ENCODE results near the gene FEM1A.
"Not testable (repeated sequence)": the region's sequence is repeated elsewhere in the genome, so short reads cannot be mapped to it uniquely, and the experiment has no call there.

The FEM1A gene

DNA sequence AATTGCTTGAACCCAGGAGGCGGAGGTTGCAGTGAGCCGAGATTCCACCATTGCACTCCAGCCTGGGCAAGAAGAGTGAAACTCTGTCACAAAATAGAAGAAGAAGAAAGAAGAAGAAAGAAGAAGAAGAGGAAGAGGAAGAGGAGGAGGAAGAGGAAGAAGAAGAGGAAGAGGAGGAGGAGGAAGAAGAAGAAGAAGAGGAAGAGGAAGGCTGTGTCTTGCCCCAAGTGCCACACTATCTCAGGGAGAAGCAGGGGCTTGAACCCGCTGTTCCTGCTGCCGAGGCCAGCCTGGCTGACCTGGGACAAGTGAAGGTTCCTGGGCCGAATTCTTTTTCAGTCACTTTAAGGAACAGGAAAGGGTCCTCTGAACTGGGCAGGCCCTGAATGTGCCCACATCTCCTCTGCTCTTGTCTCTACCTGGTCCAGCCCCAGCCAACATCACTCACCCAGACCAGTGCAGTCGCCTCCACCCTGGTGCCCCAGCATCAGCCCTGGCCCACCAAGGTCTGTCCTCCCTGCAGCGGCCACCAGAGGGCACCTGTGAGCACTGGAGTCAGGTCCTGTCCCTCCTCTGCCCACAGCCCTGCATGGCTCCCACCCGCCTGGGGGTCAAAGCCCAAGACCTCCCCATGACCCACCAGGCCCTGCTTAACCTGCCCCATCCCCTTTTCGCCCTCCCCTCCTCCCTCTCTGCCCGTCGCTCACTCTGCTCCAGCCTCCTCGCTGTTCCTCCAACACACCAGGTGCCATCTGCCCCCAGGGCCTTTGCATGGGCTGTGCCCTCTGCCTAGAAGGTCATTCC lies 20.0 kb downstream of the FEM1A start:
- H3K4me1 Mint-ChIP-seq (ENCODE audit: low read depth): peaks cover 91% of the 10 kb centered on the region
- no peaks in the 10 kb centered on the region for H3K27me3 Mint-ChIP-seq
- intact Hi-C loops (cut with micrococcal nuclease): loop anchor here (2.0 kb wide), 1 partner anchor 99 kb away; no protein-coding TSS in a partner anchor
- H3K27ac Mint-ChIP-seq: peak overlapping the region; percentile 100
- H3K36me3 Mint-ChIP-seq (ENCODE audit: low read depth): peaks cover 17% of the 10 kb centered on the region
- H3K9me3 Mint-ChIP-seq: no peaks in the 10 kb centered on the region
- peak overlapping the region; percentile 40 for H3K4me3 Mint-ChIP-seq

DNA sequence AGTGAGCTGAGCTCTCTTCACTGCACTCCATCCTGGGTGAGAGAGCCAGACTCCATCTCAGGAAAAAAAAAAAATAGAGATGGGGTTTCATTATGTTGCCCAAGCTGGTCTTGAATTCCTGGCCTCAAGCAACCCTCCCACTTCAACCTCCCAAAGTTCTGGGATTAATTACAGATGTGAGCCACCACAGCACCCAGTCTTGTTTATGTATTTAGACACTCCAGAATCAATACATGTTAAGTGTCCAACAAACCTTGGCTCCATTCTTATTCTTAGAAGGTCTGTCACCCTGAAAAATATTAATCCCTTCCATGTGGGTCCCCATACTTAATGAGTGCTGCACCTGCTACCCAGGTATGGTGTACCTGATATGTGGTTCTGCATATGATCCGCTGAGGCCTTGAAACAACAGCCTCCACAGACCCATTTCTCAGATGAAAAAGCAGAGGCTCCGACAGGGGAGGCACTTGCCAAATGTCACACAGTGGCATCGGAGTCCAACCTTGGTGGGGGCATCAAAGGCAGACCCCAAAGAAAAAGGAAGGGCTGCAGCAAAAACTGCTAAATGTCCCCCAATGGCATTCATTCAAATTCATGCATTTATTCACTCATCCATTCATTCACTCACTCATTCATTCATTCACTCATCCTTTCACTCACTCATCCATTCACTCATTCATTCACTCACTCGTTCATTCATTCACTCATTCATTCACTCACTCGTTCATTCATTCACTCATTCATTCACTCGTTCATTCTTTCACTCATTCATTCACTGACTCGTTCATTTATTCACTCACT lies 23.3 kb downstream of the FEM1A start:
- intact Hi-C loops (cut with micrococcal nuclease): no loop called here
- Mint-ChIP-seq H3K4me1 (ENCODE audit: low read depth) (peaks cover 70% of the 10 kb centered on the region), H3K9me3 (no peaks in the 10 kb centered on the region), H3K36me3 (ENCODE audit: low read depth) (peaks cover 50% of the 10 kb centered on the region), H3K4me3 (peak overlapping the region; percentile 76), H3K27ac (peak overlapping the region; percentile 80), H3K27me3 (no peaks in the 10 kb centered on the region)

DNA sequence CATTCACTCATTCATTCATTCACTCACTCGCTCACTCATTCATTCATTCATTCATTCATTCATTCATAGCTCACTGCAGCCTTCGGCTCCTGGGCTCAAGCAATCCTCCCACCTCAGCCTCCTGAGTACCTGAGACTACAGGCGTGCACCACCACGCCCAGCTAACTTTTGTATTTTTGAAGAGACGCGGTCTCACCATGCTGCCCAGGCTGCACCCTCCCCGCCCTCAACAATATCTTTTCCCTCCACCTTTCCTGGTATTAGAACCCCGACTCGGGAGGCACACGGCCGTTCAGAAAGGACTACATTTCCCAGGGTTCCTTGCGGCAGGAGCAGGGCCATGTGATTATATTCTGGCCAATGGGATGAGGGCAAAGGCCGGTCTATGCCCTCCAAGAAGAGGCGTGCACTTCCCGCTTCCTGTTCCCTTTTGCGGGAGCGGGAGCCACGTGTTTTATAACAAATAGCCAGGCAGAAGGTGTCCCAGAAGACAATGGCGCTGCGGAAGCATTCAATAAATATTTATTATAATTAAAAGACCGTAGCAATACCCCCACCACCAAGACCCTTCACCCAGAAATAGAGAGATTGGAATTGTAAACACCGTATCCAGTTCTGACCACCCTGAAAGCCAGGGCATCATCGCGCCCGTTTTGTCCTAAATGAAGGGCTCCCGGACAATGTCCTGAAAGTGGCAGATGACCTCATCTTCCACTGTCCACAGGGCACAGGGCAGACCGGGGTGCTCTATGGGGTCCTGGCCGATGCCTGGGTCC lies 24.1 kb downstream of the FEM1A start:
- Mint-ChIP-seq H3K9me3 (no peaks in the 10 kb centered on the region), H3K4me1 (ENCODE audit: low read depth) (peaks cover 62% of the 10 kb centered on the region), H3K36me3 (ENCODE audit: low read depth) (peaks cover 58% of the 10 kb centered on the region), H3K27ac (peak overlapping the region; percentile 80), H3K27me3 (no peaks in the 10 kb centered on the region), H3K4me3 (peak overlapping the region; percentile 76)
- intact Hi-C loops (cut with micrococcal nuclease): loop anchor here (2.0 kb wide), 1 partner anchor 15 kb away; the partner anchor contains the start of gene TICAM1

DNA sequence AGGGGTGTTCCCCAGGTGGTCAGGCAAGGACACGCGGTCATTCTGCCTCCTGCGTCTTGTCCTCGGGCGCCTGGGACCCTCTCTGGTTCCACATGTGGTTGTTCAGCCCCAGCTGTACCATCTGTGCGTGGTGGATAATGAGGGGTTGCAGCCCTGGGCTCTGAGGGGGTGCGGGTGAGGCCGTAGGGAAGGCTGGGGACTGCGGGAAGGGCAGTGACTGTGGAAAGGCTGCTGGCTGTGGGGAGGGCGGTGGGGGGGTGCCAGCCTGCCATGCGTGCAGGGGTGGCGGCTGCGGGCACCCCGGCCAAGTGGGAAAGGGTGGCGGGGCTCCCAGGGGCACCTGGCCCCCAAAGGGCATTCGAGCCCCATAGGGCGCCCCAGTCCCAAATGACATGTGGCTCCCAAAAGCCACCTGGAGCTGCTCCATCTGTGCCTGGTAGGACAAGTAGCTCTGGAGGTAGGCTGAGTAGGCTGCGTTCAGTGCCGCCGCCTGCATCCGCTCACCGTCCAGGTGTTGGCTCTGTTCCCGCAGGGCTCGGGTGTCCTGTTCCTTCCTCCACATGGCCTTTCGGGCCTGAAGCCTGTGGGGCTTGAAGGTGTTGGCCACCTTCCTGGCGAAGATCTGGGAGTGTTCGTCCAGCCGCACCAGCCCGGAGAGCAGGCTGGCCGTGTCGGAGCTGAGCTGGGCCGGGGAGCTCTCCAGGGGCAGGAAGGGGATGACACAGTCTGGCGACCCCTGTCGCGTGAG lies 24.8 kb downstream of the FEM1A start:
- H3K4me3 Mint-ChIP-seq: no peak overlapping the region
- H3K27me3 Mint-ChIP-seq: no peaks in the 10 kb centered on the region
- no peaks in the 10 kb centered on the region for H3K9me3 Mint-ChIP-seq
- intact Hi-C loops (cut with micrococcal nuclease): loop anchor here (2.0 kb wide), 1 partner anchor 14 kb away; the partner anchor contains the start of gene TICAM1
- peaks cover 65% of the 10 kb centered on the region for H3K36me3 Mint-ChIP-seq (ENCODE audit: low read depth)
- H3K4me1 Mint-ChIP-seq (ENCODE audit: low read depth): peaks cover 57% of the 10 kb centered on the region
- peak overlapping the region; percentile 80 for H3K27ac Mint-ChIP-seq

DNA sequence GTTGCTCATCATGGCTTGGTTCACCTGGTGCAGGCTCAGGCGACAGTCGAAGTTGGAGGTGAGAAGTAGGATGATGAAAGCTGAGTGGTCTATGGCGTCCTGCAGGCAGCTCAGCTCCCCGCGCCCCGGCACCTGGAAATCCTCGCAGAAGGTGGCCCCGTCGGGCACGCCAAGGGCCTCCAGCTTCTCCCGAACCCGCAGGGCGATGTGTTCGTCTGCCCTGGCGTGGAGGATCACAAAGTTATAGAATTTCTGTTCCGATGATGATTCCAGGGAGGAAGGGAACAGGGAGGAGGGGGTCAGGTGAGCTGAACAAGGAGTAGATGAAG lies 25.4 kb downstream of the FEM1A start:
- H3K27ac Mint-ChIP-seq: no peak overlapping the region
- H3K36me3 Mint-ChIP-seq (ENCODE audit: low read depth): peaks cover 71% of the 10 kb centered on the region
- H3K4me3 Mint-ChIP-seq: no peak overlapping the region
- no peaks in the 10 kb centered on the region for H3K27me3 Mint-ChIP-seq
- peaks cover 54% of the 10 kb centered on the region for H3K4me1 Mint-ChIP-seq (ENCODE audit: low read depth)
- no peaks in the 10 kb centered on the region for H3K9me3 Mint-ChIP-seq
- intact Hi-C loops (cut with micrococcal nuclease): loop anchor here (2.0 kb wide), 1 partner anchor 14 kb away; the partner anchor contains the start of gene TICAM1

DNA sequence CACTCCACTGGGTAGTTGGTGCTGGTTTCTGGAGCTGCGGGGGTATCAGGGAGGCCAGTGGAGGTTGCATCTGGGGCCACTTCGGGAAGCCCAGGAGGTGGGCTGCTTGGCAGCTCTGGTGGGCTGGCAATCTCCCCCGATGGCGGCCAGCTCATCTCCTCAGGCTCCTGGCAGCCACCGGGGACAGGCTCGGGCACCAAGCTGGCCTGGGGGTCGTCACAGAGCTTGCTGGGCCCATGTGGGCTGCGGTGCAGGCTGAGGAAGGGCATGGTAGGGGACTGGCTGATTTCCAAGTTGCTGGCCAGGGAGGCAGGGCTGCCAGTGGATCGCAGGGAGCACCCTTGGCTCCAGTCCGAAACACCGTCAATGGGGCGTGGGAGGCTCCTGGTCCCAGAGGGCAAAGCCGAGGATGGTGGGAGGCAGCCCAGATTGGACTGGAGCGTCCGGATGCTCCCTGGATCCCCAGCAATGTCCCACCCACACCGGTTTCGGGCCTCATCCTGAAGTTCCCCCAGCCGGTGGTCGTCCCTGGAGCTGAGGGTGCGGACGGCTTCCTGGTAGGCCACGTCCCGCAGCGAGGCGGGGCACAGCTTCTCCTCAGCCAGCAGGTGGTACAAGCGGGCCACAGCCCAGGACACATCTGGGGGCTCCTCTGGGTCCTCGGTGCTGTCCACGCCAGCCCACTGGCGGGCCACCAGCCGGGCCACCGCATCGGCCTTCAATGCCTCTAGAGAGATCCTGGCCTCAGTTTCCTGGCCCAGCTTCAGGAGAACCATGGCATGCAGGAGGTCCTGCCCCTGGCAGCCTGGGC lies 26.1 kb downstream of the FEM1A start:
- intact Hi-C loops (cut with micrococcal nuclease): loop anchor here (2.0 kb wide), 1 partner anchor 13 kb away; the partner anchor contains the start of gene TICAM1
- H3K9me3 Mint-ChIP-seq: no peaks in the 10 kb centered on the region
- H3K4me3 Mint-ChIP-seq: no peak overlapping the region
- peak overlapping the region; percentile 48 for H3K27ac Mint-ChIP-seq
- peaks cover 78% of the 10 kb centered on the region for H3K36me3 Mint-ChIP-seq (ENCODE audit: low read depth)
- no peaks in the 10 kb centered on the region for H3K27me3 Mint-ChIP-seq
- H3K4me1 Mint-ChIP-seq (ENCODE audit: low read depth): peaks cover 47% of the 10 kb centered on the region

DNA sequence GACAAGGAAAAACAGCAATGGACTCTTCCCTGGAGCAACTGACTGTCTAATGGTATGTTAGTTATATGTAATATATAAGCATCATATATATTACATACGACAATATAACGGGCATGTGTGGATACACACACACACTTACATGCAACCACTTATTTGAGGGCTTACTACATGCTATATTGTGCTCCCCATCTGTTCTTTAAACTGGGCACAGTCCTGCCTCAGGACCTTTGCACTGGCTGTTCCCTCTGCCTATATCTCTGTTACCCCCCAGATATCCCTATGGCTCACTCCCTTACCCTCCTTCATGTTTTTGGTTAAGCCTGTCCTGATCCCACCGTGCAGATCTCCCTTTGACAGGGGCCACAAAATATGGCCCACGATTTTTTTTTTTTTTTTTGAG lies 29.7 kb downstream of the FEM1A start:
- intact Hi-C loops (cut with micrococcal nuclease): no loop called here
- H3K27ac Mint-ChIP-seq: peak overlapping the region; percentile 20

DNA sequence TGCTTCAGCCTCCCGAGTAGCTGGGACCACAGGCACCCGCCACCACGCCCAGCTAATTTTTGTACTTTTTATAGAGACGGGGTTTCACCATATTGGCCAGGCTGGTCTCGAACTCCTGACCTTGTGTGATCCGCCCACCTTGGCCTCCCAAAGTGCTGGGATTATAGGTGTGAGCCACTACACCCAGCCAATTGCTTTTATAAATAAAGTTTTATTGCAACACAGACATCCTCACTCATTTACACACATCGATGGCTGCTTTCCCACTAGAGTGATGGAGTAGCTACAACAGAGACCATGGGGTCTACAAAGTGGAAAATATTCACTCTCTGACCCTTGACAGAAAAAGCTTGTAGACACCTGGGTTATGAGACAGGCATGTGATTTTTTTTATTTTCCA lies 30.8 kb downstream of the FEM1A start:
- intact Hi-C loops (cut with micrococcal nuclease); H3K27me3 Mint-ChIP-seq; H3K9me3 Mint-ChIP-seq; H3K27ac Mint-ChIP-seq; H3K4me3 Mint-ChIP-seq: not testable (repeated sequence)
- Mint-ChIP-seq H3K4me1 (ENCODE audit: low read depth) (peaks cover 18% of the 10 kb centered on the region), H3K36me3 (ENCODE audit: low read depth) (peaks cover 85% of the 10 kb centered on the region)

More for the DNA sequence above, 29.7 kb downstream of the FEM1A start:
- H3K4me3 Mint-ChIP-seq: no peak overlapping the region
- no peaks in the 10 kb centered on the region for H3K27me3 Mint-ChIP-seq
- H3K9me3 Mint-ChIP-seq: no peaks in the 10 kb centered on the region
- peaks cover 29% of the 10 kb centered on the region for H3K4me1 Mint-ChIP-seq (ENCODE audit: low read depth)
- H3K36me3 Mint-ChIP-seq (ENCODE audit: low read depth): peaks cover 92% of the 10 kb centered on the region

DNA sequence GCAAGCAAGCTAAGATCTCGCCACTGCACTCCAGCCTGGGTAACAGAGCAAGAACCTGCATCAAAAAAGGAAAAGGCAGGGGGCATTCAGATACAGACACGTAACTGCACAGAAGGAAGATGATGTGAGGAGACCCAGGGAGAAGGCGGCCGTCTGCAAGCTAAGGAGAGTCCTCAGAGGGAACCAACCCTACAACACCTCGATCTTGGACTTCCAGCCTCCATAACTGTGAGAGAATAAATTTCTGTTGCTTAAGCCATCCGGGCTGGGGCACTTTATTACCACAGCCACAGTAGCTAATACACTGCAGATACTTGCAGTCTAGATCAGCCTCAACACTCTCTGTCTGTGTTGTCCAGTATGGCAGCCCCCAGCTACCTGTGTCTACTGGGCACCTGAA lies 32.0 kb downstream of the FEM1A start:
- peaks cover 25% of the 10 kb centered on the region for H3K4me1 Mint-ChIP-seq (ENCODE audit: low read depth)
- H3K4me3 Mint-ChIP-seq: no peak overlapping the region
- H3K9me3 Mint-ChIP-seq: no peaks in the 10 kb centered on the region
- H3K27me3 Mint-ChIP-seq: no peaks in the 10 kb centered on the region
- H3K36me3 Mint-ChIP-seq (ENCODE audit: low read depth): peaks cover 84% of the 10 kb centered on the region
- H3K27ac Mint-ChIP-seq: no peak overlapping the region
- intact Hi-C loops (cut with micrococcal nuclease): no loop called here

DNA sequence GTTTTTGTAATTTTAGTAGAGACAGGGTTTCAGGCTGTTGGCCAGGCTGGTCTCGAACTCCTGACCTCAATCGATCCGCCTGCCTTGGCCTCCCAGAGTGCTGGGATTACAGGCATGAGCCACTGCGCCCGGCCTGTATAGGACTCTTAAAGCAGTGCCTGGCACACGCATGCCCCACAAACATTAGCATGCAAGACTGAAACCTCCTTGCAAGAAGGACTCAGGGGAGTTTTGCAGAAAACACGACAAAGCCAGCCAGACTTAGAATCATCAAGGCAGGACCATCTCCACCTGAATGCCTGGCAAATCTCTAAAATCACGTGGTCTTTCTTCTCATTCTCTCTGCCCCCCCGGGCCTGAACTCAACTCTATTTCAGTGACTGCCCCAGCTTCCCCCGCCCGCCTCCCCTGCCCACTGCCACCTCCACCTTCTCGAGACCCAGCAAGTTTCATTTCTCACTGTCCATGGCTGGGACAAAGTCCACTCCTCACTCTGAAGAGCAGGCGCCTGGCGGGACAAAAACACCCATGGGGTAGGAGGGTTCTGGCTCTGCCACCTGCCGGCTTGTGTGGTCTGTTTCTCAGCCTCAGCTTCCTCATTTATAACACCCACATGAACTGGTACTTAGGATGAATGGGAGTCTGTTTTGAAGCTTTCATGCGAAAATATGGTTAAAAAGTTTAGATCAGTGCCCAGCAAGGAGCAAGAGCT lies 37.6 kb downstream of the FEM1A start:
- H3K4me1 Mint-ChIP-seq (ENCODE audit: low read depth): peaks cover 50% of the 10 kb centered on the region
- H3K36me3 Mint-ChIP-seq (ENCODE audit: low read depth): peaks cover 55% of the 10 kb centered on the region
- intact Hi-C loops (cut with micrococcal nuclease): no loop called here
- H3K4me3 Mint-ChIP-seq: peak overlapping the region; percentile 68
- H3K9me3 Mint-ChIP-seq: no peaks in the 10 kb centered on the region
- H3K27me3 Mint-ChIP-seq: no peaks in the 10 kb centered on the region
- peak overlapping the region; percentile 93 for H3K27ac Mint-ChIP-seq

DNA sequence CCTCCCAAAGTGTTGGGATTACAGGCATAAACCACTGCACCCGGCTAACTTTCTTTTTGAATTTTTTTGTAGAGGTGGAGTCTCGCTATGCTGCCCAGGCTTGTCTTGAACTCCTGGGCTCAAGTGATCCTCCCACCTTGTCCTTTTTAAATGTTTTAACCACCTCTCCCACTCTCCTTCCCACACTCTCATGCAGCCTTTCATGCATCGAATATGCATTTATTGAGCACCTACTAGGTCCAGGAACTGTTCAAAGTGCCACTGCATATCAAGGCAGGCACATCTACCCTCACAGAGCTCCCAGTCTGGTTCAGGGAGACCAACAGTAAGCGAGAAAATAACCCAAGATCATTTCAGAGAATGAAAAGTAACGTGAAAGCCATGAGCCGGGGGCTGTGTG lies 38.8 kb downstream of the FEM1A start:
- H3K4me1 Mint-ChIP-seq (ENCODE audit: low read depth): peaks cover 46% of the 10 kb centered on the region
- intact Hi-C loops (cut with micrococcal nuclease): loop anchor here (2.0 kb wide), 1 partner anchor 14 kb away; no protein-coding TSS in a partner anchor

DNA sequence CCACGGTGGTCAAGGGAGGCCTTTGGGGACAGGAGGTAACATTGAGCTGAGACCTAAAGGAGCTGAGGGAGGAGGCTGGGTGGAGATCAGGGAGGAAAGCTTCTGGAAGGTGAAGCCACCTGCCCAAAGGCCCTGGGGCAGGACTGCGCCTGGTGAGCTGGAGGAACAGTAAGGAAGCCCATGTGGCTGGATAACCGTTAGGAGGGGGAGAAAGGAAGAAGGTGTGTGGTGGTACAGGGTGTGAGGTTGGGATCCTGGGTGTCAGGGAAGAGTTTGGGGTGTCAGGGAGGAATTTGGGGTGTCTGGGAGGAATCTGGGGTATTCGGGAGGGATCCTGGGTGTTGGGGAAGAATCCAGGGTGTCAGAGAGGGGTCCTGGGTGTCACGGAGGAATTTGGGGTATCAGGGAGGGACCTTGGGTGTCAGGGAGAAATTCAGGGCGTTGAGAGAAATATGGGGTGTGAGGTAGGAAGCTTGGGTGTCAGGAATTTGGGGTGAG lies 39.3 kb downstream of the FEM1A start:
- Mint-ChIP-seq H3K27ac (peak overlapping the region; percentile 93), H3K4me3 (peak overlapping the region; percentile 94), H3K9me3 (no peaks in the 10 kb centered on the region), H3K36me3 (ENCODE audit: low read depth) (peaks cover 44% of the 10 kb centered on the region), H3K4me1 (ENCODE audit: low read depth) (peaks cover 44% of the 10 kb centered on the region), H3K27me3 (no peaks in the 10 kb centered on the region)
- intact Hi-C loops (cut with micrococcal nuclease): loop anchor here (1.0 to 2.0 kb wide), 2 partner anchors 10 to 14 kb away; no protein-coding TSS in a partner anchor

More for the DNA sequence above, 38.8 kb downstream of the FEM1A start:
- peak overlapping the region; percentile 94 for H3K4me3 Mint-ChIP-seq
- H3K36me3 Mint-ChIP-seq (ENCODE audit: low read depth): peaks cover 46% of the 10 kb centered on the region
- H3K9me3 Mint-ChIP-seq: no peaks in the 10 kb centered on the region
- no peaks in the 10 kb centered on the region for H3K27me3 Mint-ChIP-seq
- peak overlapping the region; percentile 93 for H3K27ac Mint-ChIP-seq

Data from dendritic cell treated with granulocyte-macrophage colony-stimulating factor and Interleukin-4, amounts not matched to agents 40 ng/mL and 50 ng/mL, for 4 days (primary cell).